HepG2 (cell line): ENCODE data around the gene SETD2. TPM values are rescaled to one million over a fixed set of nuclear protein-coding genes. Genes with fewer than 3 reads are reported as not detected.

ENCODE experiments used
- ATF3 ChIP-seq: sonication (generic); formaldehyde crosslinking; IDR thresholded peaks from 2 replicates; pipeline ENCODE4 v1.4.0; 2020; ENCODE audit warnings: missing genetic modification reagents
- ATM ChIP-seq: fragments of 450-650 bp; IDR thresholded peaks from 2 replicates; pipeline ENCODE4 v1.7.1; 2017; ENCODE audit warnings: mild to moderate bottlenecking, borderline replicate concordance
- HDAC2 ChIP-seq: sonication (generic); formaldehyde crosslinking; IDR thresholded peaks from 2 replicates; pipeline ENCODE4 v1.4.0; 2020; ENCODE audit warnings: missing genetic modification reagents
- HNF1B ChIP-seq: sonication (generic); formaldehyde crosslinking; IDR thresholded peaks from 2 replicates; pipeline ENCODE4 v1.5.1; 2020; ENCODE audit warnings: mild to moderate bottlenecking, moderate library complexity, missing genetic modification reagents
- MAFG ChIP-seq: sonication (generic); formaldehyde crosslinking; IDR thresholded peaks from 2 replicates; pipeline ENCODE4 v1.5.1; 2020; ENCODE audit warnings: mild to moderate bottlenecking, missing genetic modification reagents
- MTF2 ChIP-seq: sonication (generic); formaldehyde crosslinking; IDR thresholded peaks from 2 replicates; pipeline ENCODE4 v1.5.0; 2020; ENCODE audit warnings: missing genetic modification reagents, borderline replicate concordance
- PHF8 ChIP-seq: sonication (generic); formaldehyde crosslinking; IDR thresholded peaks from 2 replicates; pipeline ENCODE4 v1.5.0; 2020; ENCODE audit warnings: missing genetic modification reagents
- RAD51 ChIP-seq: fragments of 450-650 bp; IDR thresholded peaks from 2 replicates; pipeline ENCODE4 v1.6.1; 2016; ENCODE audit warnings: borderline replicate concordance
- RNF2 ChIP-seq: fragments of 450-650 bp; conservative IDR thresholded peaks from 2 replicates; pipeline ENCODE4 v1.6.1; 2016; ENCODE audit warnings: low read depth
- TBX3 ChIP-seq: fragments of 450-650 bp; IDR thresholded peaks from 2 replicates; pipeline ENCODE4 v1.6.1; 2017; ENCODE audit warnings: antibody characterized with exemption, mild to moderate bottlenecking, inconsistent platforms, borderline replicate concordance
- ZBTB1 ChIP-seq: sonication (generic); formaldehyde crosslinking; IDR thresholded peaks from 2 replicates; pipeline ENCODE4 v1.4.0; 2020; ENCODE audit warnings: missing genetic modification reagents, borderline replicate concordance
- ZBTB25 ChIP-seq: IDR thresholded peaks from 2 replicates; pipeline ENCODE4 v1.6.1; 2018; ENCODE audit warnings: missing genetic modification reagents
- ZBTB46 ChIP-seq: sonication (generic); formaldehyde crosslinking; IDR thresholded peaks from 2 replicates; pipeline ENCODE4 v1.4.0; 2020; ENCODE audit warnings: mild to moderate bottlenecking, missing genetic modification reagents, borderline replicate concordance
- ZNF12 ChIP-seq: sonication (generic); formaldehyde crosslinking; IDR thresholded peaks from 2 replicates; pipeline ENCODE4 v1.5.0; 2020; ENCODE audit warnings: missing genetic modification reagents
- ZNF17 ChIP-seq: sonication (generic); formaldehyde crosslinking; IDR thresholded peaks from 2 replicates; pipeline ENCODE4 v1.5.0; 2020; ENCODE audit warnings: mild to moderate bottlenecking, missing genetic modification reagents
- ZNF263 ChIP-seq: sonication (generic); formaldehyde crosslinking; IDR thresholded peaks from 2 replicates; pipeline ENCODE4 v1.4.0; 2020; ENCODE audit warnings: missing genetic modification reagents
- ZNF383 ChIP-seq: sonication (generic); formaldehyde crosslinking; IDR thresholded peaks from 2 replicates; pipeline ENCODE4 v1.4.0; 2020; ENCODE audit warnings: missing genetic modification reagents, mild to moderate bottlenecking, borderline replicate concordance
- polyA plus RNA-seq, 8 experiments: library from polyadenylated mRNA; depleted of rRNA in 3 of 8; stranded (reverse) in 7 of 8; unstranded in 1 of 8; fragments of >200 nt; fragmentation: Illumina TruSeq in 4 of 8; extraction: Trizol in 4 of 8; gene quantifications; 2 replicates each; pipeline versions ENCODE4 v1.2.1 to v1.2.3, GENCODE V29; 2011 to 2016; ENCODE audit warnings: low read depth in 4 of 8, missing spikeins in 1 of 8, mixed read lengths in 1 of 8; ENCODE audit not compliant: insufficient read depth in 1 of 8
- total RNA-seq, 5 experiments: library from RNA; depleted of rRNA; stranded (reverse); fragments of >200 nt; fragmentation: Illumina TruSeq; extraction: Trizol; gene quantifications; 2 replicates each; pipeline ENCODE4 v1.2.3, GENCODE V29; 2016; ENCODE audit warnings: low read depth in 1 of 5
- TF ChIP-seq, protein P1 (sequence below): sonication (generic); formaldehyde crosslinking; IDR thresholded peaks from 2 replicates; pipeline ENCODE4 v1.4.0; 2020; ENCODE audit warnings: mild to moderate bottlenecking, missing genetic modification reagents
- TF ChIP-seq, protein P2 (sequence below), 2 experiments: IDR thresholded peaks; 2 replicates each; pipeline ENCODE4 v1.6.1; 2011 to 2012; ENCODE audit warnings: low read length in 2 of 2, borderline replicate concordance in 1 of 2, low read depth in 1 of 2, mild to moderate bottlenecking in 1 of 2, moderate library complexity in 1 of 2

Gene SETD2
- total and polyA plus RNA-seq, 2 of the 13 experiments (the other 11 are each of a cell fraction or from before 2014, with no cell fraction given): 14.2 to 24.2 TPM

GRCh38 chr3:46974421-46975171 lies 189.3 kb downstream of the SETD2 start (continued):
- TF ChIP-seq, protein P1, sequence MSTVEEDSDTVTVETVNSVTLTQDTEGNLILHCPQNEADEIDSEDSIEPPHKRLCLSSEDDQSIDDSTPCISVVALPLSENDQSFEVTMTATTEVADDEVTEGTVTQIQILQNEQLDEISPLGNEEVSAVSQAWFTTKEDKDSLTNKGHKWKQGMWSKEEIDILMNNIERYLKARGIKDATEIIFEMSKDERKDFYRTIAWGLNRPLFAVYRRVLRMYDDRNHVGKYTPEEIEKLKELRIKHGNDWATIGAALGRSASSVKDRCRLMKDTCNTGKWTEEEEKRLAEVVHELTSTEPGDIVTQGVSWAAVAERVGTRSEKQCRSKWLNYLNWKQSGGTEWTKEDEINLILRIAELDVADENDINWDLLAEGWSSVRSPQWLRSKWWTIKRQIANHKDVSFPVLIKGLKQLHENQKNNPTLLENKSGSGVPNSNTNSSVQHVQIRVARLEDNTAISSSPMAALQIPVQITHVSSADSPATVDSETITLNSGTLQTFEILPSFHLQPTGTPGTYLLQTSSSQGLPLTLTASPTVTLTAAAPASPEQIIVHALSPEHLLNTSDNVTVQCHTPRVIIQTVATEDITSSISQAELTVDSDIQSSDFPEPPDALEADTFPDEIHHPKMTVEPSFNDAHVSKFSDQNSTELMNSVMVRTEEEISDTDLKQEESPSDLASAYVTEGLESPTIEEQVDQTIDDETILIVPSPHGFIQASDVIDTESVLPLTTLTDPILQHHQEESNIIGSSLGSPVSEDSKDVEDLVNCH (CRISPR knock-in tag): no peak
- no peak for TF ChIP-seq ZNF383 (CRISPR knock-in tag)
- peak; percentile 46; the same call in 1 of the 2 replicates for TF ChIP-seq HDAC2 (CRISPR knock-in tag)
- no peak for TF ChIP-seq ZBTB1 (CRISPR knock-in tag)
- TF ChIP-seq MTF2 (CRISPR knock-in tag): no peak
- TF ChIP-seq ATM: no peak
- TF ChIP-seq RNF2: no peak
- no peak for TF ChIP-seq TBX3
- no peak for TF ChIP-seq ZBTB25 (CRISPR knock-in tag)
- TF ChIP-seq ZNF17 (CRISPR knock-in tag): no peak
- TF ChIP-seq RAD51: no peak
- TF ChIP-seq MAFG (CRISPR knock-in tag): no peak
- TF ChIP-seq ZNF263 (CRISPR knock-in tag): no peak
- TF ChIP-seq ZBTB46 (CRISPR knock-in tag): no peak
- TF ChIP-seq, protein P2, sequence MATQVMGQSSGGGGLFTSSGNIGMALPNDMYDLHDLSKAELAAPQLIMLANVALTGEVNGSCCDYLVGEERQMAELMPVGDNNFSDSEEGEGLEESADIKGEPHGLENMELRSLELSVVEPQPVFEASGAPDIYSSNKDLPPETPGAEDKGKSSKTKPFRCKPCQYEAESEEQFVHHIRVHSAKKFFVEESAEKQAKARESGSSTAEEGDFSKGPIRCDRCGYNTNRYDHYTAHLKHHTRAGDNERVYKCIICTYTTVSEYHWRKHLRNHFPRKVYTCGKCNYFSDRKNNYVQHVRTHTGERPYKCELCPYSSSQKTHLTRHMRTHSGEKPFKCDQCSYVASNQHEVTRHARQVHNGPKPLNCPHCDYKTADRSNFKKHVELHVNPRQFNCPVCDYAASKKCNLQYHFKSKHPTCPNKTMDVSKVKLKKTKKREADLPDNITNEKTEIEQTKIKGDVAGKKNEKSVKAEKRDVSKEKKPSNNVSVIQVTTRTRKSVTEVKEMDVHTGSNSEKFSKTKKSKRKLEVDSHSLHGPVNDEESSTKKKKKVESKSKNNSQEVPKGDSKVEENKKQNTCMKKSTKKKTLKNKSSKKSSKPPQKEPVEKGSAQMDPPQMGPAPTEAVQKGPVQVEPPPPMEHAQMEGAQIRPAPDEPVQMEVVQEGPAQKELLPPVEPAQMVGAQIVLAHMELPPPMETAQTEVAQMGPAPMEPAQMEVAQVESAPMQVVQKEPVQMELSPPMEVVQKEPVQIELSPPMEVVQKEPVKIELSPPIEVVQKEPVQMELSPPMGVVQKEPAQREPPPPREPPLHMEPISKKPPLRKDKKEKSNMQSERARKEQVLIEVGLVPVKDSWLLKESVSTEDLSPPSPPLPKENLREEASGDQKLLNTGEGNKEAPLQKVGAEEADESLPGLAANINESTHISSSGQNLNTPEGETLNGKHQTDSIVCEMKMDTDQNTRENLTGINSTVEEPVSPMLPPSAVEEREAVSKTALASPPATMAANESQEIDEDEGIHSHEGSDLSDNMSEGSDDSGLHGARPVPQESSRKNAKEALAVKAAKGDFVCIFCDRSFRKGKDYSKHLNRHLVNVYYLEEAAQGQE (IDR thresholded peaks at IDR 0.05; ENCODE audit: borderline replicate concordance in 1 of 2, low read depth in 1 of 2, low read length in 2 of 2): no peak
- no peak for TF ChIP-seq ZNF12 (CRISPR knock-in tag)
- no peak for TF ChIP-seq PHF8 (CRISPR knock-in tag)
- TF ChIP-seq ATF3 (CRISPR knock-in tag): no peak
- TF ChIP-seq HNF1B: no peak
